Measurements from ENCODE around the gene UNK.

GRCh38 chr17:75763269-75763607 is 21.4 kb upstream of the UNK start:
- no peak for TF ChIP-seq CTCF (IDR thresholded peaks at IDR 0.05)
- TF ChIP-seq POLR2A (IDR thresholded peaks at IDR 0.05): no peak

All from suprapubic skin (tissue), 3 donors.